Hepatocyte (in vitro differentiated cells): ENCODE results near the gene APOA4.

ENCODE experiments used
- CTCF ChIP-seq: fragments of 200-600 bp; sonication (generic); IDR thresholded peaks from 2 replicates; pipeline ENCODE4 v1.5.1; 2016; ENCODE audit warnings: antibody characterized with exemption, mild to moderate bottlenecking; ENCODE audit not compliant: poor library complexity
- EZH2 ChIP-seq: fragments of 200-600 bp; sonication (generic); IDR thresholded peaks from 2 replicates; pipeline ENCODE4 v1.6.1; 2016; ENCODE audit warnings: antibody characterized with exemption, mild to moderate bottlenecking, borderline replicate concordance
- EZH2phosphoT487 ChIP-seq: fragments of 200-600 bp; sonication (generic); IDR thresholded peaks from one replicate; pipeline ENCODE4 v1.6.1; 2018; ENCODE audit warnings: antibody characterized with exemption, mild to moderate bottlenecking, low read depth, moderate library complexity; ENCODE audit not compliant: unreplicated experiment, severe bottlenecking

- TF ChIP-seq EZH2 (no peak), CTCF (peak; percentile 81), EZH2phosphoT487 (no peak)
These were observed 31.9 kb downstream of the APOA4 start for GRCh38 chr11:116791002-116791812.
